Mammary epithelial cell (primary cell): ENCODE measurements around the gene CIB2.

Experiments
- EZH2 ChIP-seq: IDR thresholded peaks from 2 replicates; pipeline ENCODE4 v1.6.1; 2012; ENCODE audit warnings: low read length, inconsistent platforms, borderline replicate concordance
- TF ChIP-seq, protein P1 (sequence below), 2 donors: IDR thresholded peaks in 1 of 2; conservative IDR thresholded peaks in 1 of 2; 2 replicates each; pipeline ENCODE4 v1.5.1; 2011 to 2012; ENCODE audit warnings: inconsistent platforms in 2 of 2, low read length in 2 of 2, mild to moderate bottlenecking in 2 of 2, control low read depth in 1 of 2, low read depth in 1 of 2; ENCODE audit not compliant: insufficient read depth in 1 of 2; ENCODE audit errors: extremely low read depth in 1 of 2

DNA sequence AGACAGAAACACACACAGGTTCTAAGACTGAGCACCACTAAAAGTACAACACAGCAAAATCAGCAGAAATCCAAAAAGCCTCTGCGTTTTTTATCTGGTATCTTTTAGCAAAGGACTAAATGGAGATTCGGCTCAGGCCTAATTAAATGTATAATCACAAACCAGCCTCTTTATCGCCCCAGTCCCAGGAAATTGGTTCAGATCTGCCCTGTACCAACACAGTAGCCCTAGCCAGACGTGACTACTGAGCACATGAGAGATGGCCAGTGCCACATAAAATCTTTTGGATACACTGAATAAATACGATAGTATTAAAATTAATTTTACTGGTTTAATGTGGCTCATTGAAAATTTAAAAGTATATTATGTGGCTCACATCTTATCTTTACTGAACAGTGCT lies 73.4 kb downstream of the CIB2 start:
- TF ChIP-seq, protein P1, sequence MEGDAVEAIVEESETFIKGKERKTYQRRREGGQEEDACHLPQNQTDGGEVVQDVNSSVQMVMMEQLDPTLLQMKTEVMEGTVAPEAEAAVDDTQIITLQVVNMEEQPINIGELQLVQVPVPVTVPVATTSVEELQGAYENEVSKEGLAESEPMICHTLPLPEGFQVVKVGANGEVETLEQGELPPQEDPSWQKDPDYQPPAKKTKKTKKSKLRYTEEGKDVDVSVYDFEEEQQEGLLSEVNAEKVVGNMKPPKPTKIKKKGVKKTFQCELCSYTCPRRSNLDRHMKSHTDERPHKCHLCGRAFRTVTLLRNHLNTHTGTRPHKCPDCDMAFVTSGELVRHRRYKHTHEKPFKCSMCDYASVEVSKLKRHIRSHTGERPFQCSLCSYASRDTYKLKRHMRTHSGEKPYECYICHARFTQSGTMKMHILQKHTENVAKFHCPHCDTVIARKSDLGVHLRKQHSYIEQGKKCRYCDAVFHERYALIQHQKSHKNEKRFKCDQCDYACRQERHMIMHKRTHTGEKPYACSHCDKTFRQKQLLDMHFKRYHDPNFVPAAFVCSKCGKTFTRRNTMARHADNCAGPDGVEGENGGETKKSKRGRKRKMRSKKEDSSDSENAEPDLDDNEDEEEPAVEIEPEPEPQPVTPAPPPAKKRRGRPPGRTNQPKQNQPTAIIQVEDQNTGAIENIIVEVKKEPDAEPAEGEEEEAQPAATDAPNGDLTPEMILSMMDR (conservative IDR thresholded peaks at IDR 0.05 in 1 of 2, IDR thresholded peaks at IDR 0.05 in 1 of 2; ENCODE audit: extremely low read depth in 1 of 2, insufficient read depth in 1 of 2, low read depth in 1 of 2, low read length in 2 of 2): no peak
- no peak for TF ChIP-seq EZH2
